Measurements from ENCODE around the gene VIM.

VIM gene

GRCh38 chr10:17229967-17230682 lies 2.1 kb downstream of the VIM start (continued):
- TF ChIP-seq PRDM10 (tag by site-specific recombination; IDR thresholded peaks at IDR 0.05) (peak; percentile 63), ZBTB44 (tag by site-specific recombination; IDR thresholded peaks at IDR 0.05) (peak; percentile 50), ZNF510 (tag by site-specific recombination; IDR thresholded peaks at IDR 0.05; ENCODE audit: insufficient replicate concordance) (no peak), INSM2 (tag by site-specific recombination; IDR thresholded peaks at IDR 0.05) (peak; percentile 67; the same call in 1 of the 2 replicates), MZF1 (tag by site-specific recombination; IDR thresholded peaks at IDR 0.05; ENCODE audit: borderline replicate concordance) (peak; percentile 40), ZNF645 (tag by site-specific recombination; IDR thresholded peaks at IDR 0.05) (peak; percentile 81; the same call in 1 of the 2 replicates), ZNF148 (tag by site-specific recombination; IDR thresholded peaks at IDR 0.05; ENCODE audit: borderline replicate concordance) (no peak; the same call in 1 of the 2 replicates), TRIM28 (IDR thresholded peaks at IDR 0.05; ENCODE audit: borderline replicate concordance, low read length) (no peak), ZNF37A (tag by site-specific recombination; IDR thresholded peaks at IDR 0.05) (no peak; the same call in 1 of the 2 replicates), GLIS2 (tag by site-specific recombination; IDR thresholded peaks at IDR 0.05) (peak; percentile 96), ZNF341 (tag by site-specific recombination; IDR thresholded peaks at IDR 0.05; ENCODE audit: low read depth) (peak; percentile 96), ZNF600 (tag by site-specific recombination; IDR thresholded peaks at IDR 0.05) (peak; percentile 75), ZBTB48 (tag by site-specific recombination; IDR thresholded peaks at IDR 0.05) (peak; percentile 69; the same call in 1 of the 2 replicates), GLI2 (tag by site-specific recombination; IDR thresholded peaks at IDR 0.05; ENCODE audit: borderline replicate concordance, low read depth) (no peak), ZNF610 (tag by site-specific recombination; IDR thresholded peaks at IDR 0.05; ENCODE audit: borderline replicate concordance) (no peak; the same call in 1 of the 2 replicates), ZNF626 (tag by site-specific recombination; IDR thresholded peaks at IDR 0.05) (no peak), ZNF362 (tag by site-specific recombination; IDR thresholded peaks at IDR 0.05) (no peak), ZNF473 (tag by site-specific recombination; IDR thresholded peaks at IDR 0.05) (no peak), ZSCAN4 (tag by site-specific recombination; IDR thresholded peaks at IDR 0.05) (no peak; the same call in 1 of the 2 replicates), KLF17 (tag by site-specific recombination; IDR thresholded peaks at IDR 0.05) (peak; percentile 79), ZNF521 (tag by site-specific recombination; IDR thresholded peaks at IDR 0.05) (no peak), KLF8 (tag by site-specific recombination; IDR thresholded peaks at IDR 0.05) (peak; percentile 88)

Data from HEK293 (cell line).